Prostate gland (tissue), 1 donor: ENCODE results near the gene FBLIM1.

Source experiments
- POLR2A ChIP-seq: fragments of 450-650 bp; IDR thresholded peaks from one replicate; pipeline ENCODE4 v1.6.1; 2016; ENCODE audit warnings: antibody characterized with exemption, mild to moderate bottlenecking
- POLR2AphosphoS5 ChIP-seq: sonication (generic); formaldehyde crosslinking; IDR thresholded peaks from one replicate; pipeline ENCODE4 v1.6.1; 2017; ENCODE audit warnings: antibody characterized with exemption

DNA sequence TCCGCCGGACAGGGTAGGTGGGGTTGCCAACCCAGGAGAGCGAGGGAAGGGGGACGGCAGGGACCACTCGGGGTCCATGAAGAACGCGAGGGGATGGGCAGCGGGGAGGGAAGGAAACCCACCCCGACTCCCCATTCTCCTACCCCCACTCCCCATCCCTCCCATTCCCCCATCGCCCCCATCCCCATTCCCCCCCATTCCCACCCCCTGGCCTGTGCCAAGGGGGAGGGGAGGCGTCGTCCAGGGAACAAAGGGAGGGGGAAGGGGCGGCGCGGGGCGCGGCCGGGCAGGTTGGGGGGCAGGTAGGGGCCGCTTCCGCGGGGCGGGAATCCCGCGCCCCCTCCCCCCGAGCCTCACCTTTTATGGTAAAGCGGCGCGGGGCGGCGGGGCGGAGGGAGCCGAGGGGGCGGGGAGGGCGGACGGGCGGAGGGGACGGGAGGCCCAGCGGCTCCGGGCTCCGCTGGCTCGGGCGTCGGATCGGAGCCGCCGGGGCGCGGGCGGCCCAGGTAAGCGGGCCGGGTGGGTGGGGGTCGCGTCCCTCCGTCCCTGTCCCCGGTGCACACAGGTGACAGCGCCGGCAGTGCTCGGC is at the start of gene FBLIM1:
- TF ChIP-seq POLR2A (no peak), POLR2AphosphoS5 (no peak)
